ENCODE data around the gene TMIE. TPM values are rescaled to one million over a fixed set of nuclear protein-coding genes. Genes with fewer than 3 reads are reported as not detected.
A peak's percentile ranks its signal among the peaks of the same experiment; 100 is the strongest.
"Not testable (repeated sequence)": the region's sequence is repeated elsewhere in the genome, so short reads cannot be mapped to it uniquely, and the experiment has no call there.

The TMIE gene
- total RNA-seq, 1 experiment from 2014 or later = not detected

GRCh38 chr3:46719044-46719565, 17.9 kb downstream of the TMIE start:
- DNase-seq (ENCODE audit: low read depth) = no peak

- no peak for DNase-seq (ENCODE audit: low read depth)
Observed at GRCh38 chr3:46719735-46720271, 18.6 kb downstream of the TMIE start.

GRCh38 chr3:46721009-46721408, 19.8 kb downstream of the TMIE start:
- no peak for DNase-seq (ENCODE audit: low read depth)

GRCh38 chr3:46722443-46722842, 21.3 kb downstream of the TMIE start:
- no peak for DNase-seq (ENCODE audit: low read depth)

- no peak for DNase-seq (ENCODE audit: low read depth)
Observed at GRCh38 chr3:46724424-46724823, 23.2 kb downstream of the TMIE start.

- no peak for DNase-seq (ENCODE audit: low read depth)
Observed at GRCh38 chr3:46725621-46726314, 24.6 kb downstream of the TMIE start.

- DNase-seq (ENCODE audit: low read depth) = no peak
Observed at GRCh38 chr3:46729038-46729437, 27.8 kb downstream of the TMIE start.

GRCh38 chr3:46730819-46731218, 29.6 kb downstream of the TMIE start:
- DNase-seq (ENCODE audit: low read depth) = no peak

- no peak for DNase-seq (ENCODE audit: low read depth)
Observed at GRCh38 chr3:46731795-46732194, 30.6 kb downstream of the TMIE start.

- DNase-seq (ENCODE audit: low read depth) = peak; percentile 52
Observed at GRCh38 chr3:46733026-46733800, 32.0 kb downstream of the TMIE start.

GRCh38 chr3:46734773-46735172, 33.6 kb downstream of the TMIE start:
- DNase-seq (ENCODE audit: low read depth) = no peak

GRCh38 chr3:46736006-46736872, 35.0 kb downstream of the TMIE start:
- no peak for DNase-seq (ENCODE audit: low read depth)

- no peak for DNase-seq (ENCODE audit: low read depth)
Observed at GRCh38 chr3:46737329-46737731, 36.1 kb downstream of the TMIE start.

- DNase-seq (ENCODE audit: low read depth) = not testable (repeated sequence)
Observed at GRCh38 chr3:46739565-46739964, 38.4 kb downstream of the TMIE start.

GRCh38 chr3:46742992-46743585, 41.9 kb downstream of the TMIE start:
- DNase-seq (ENCODE audit: low read depth) = no peak

GRCh38 chr3:46746711-46747110, 45.5 kb downstream of the TMIE start:
- DNase-seq (ENCODE audit: low read depth) = no peak

- DNase-seq (ENCODE audit: low read depth) = no peak
Observed at GRCh38 chr3:46748170-46748569, 47.0 kb downstream of the TMIE start.

GRCh38 chr3:46749129-46749528, 47.9 kb downstream of the TMIE start:
- DNase-seq (ENCODE audit: low read depth) = no peak

- no peak for DNase-seq (ENCODE audit: low read depth)
Observed at GRCh38 chr3:46750555-46751038, 49.4 kb downstream of the TMIE start.

GRCh38 chr3:46753127-46753526, 51.9 kb downstream of the TMIE start:
- not testable (repeated sequence) for DNase-seq (ENCODE audit: low read depth)

GRCh38 chr3:46755646-46756045, 54.5 kb downstream of the TMIE start:
- no peak for DNase-seq (ENCODE audit: low read depth)
